ENCODE results near the gene STX3. TPM values are rescaled to one million over a fixed set of nuclear protein-coding genes. Genes with fewer than 3 reads are reported as not detected.

STX3 gene
- total and polyA plus RNA-seq, 2 of the 8 experiments (the other 6 are each of a cell fraction or from before 2014, with no cell fraction given): 50.5 to 56.1 TPM

DNA sequence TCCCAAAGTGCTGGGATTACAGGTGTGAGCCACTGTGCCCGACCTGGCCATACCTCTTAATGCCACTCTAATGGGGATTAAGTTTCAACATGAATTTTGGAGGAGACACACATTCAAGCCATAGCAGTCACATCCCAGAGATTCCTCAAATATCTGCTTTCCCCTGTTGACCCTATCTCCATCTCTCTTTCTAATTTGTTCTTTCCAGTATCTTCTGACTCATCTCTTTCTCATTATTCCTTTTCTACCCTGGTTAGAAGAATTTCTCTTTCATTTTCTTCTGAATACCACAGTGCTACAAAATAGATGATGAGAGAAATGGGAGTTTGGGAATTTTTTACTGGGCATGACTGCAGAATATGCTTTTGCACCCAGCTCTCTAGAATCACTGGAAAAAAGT, 46.6 kb upstream of the STX3 start:
- FAIRE-seq (no peak), DNase-seq (ENCODE audit: low read depth in 1 of 2, low spot score in 2 of 2) (no peak)
- POLR2A ChIA-PET (ENCODE audit: partially characterized antibody): no interaction called here

More for the DNA sequence above, 46.6 kb upstream of the STX3 start:
- CTCF ChIA-PET (ENCODE audit: partially characterized antibody): no interaction called here
- no peak overlapping the region for H2BK20ac ChIP-seq (ENCODE audit: low read length)
- WGBS, 2 experiments (ENCODE audit: extremely low coverage in 1 of 2, insufficient coverage in 1 of 2, insufficient read length in 1 of 2, insufficient replicate concordance in 2 of 2, low coverage in 1 of 2, low lambda C conversion rate in 2 of 2, missing lambda C conversion rate in 1 of 2): 67% methylated on average over 1 of the region's 1 CpG; no CpG with 5 or more reads in 1 of the 2 experiments
- no peak overlapping the region for H3K4ac ChIP-seq (replicated peaks; ENCODE audit: insufficient read length, low read depth, low read length)
- no peak overlapping the region for H4K91ac ChIP-seq (replicated peaks; ENCODE audit: insufficient read length, low read length)
- no peaks in the 10 kb centered on the region for H3K79me2 ChIP-seq (ENCODE audit: control insufficient read depth in 1 of 2, insufficient read depth in 2 of 2, low read length in 2 of 2)
- no peaks in the 10 kb centered on the region for H3K23me2 ChIP-seq (ENCODE audit: low read depth, low read length)
- H3K27me3 ChIP-seq (replicated peaks in 1 of 4; ENCODE audit: control insufficient read depth in 3 of 4, extremely low read depth in 1 of 4, insufficient read depth in 3 of 4, low read length in 3 of 4): no peaks in the 10 kb centered on the region
- H3K14ac ChIP-seq (ENCODE audit: insufficient read length): no peak overlapping the region
- no peaks in the 10 kb centered on the region for H3K4me1 ChIP-seq (replicated peaks in 1 of 4; ENCODE audit: control insufficient read depth in 3 of 4, insufficient read depth in 4 of 4, low read length in 3 of 4)
- no peak overlapping the region for H3K4me2 ChIP-seq (ENCODE audit: insufficient read depth in 1 of 2, low read depth in 2 of 2, low read length in 2 of 2)
- H3K23ac ChIP-seq (ENCODE audit: insufficient read length): no peak overlapping the region
- no peaks in the 10 kb centered on the region for H4K20me1 ChIP-seq (replicated peaks in 1 of 2; ENCODE audit: control insufficient read depth in 1 of 2, insufficient read depth in 2 of 2, low read length in 2 of 2)
- H3K27ac ChIP-seq (ENCODE audit: low read depth, low read length): no peak overlapping the region
- H2BK120ac ChIP-seq (replicated peaks; ENCODE audit: low read depth, low read length): no peak overlapping the region
- no peak overlapping the region for H2AFZ ChIP-seq (ENCODE audit: low read length)
- no peaks in the 10 kb centered on the region for H3K79me1 ChIP-seq (ENCODE audit: low read depth, low read length)
- no peaks in the 10 kb centered on the region for H3K9me3 ChIP-seq (ENCODE audit: insufficient read depth in 2 of 2, low read depth in 1 of 2, low read length in 1 of 2)
- no peak overlapping the region for H2BK15ac ChIP-seq (ENCODE audit: low read length)
- no peak overlapping the region for H3K56ac ChIP-seq (replicated peaks; ENCODE audit: insufficient read length, low read depth, low read length)
- no peak overlapping the region for H3K18ac ChIP-seq (ENCODE audit: extremely low read depth, low read length)
- TF ChIP-seq HDAC6 (IDR thresholded peaks at IDR 0.05; ENCODE audit: low read depth, low read length): no peak
- no peak overlapping the region for H3K4me3 ChIP-seq (ENCODE audit: extremely low read depth in 1 of 4, insufficient read depth in 2 of 4, low read depth in 3 of 4, low read length in 4 of 4)
- no peak overlapping the region for H3K9ac ChIP-seq (replicated peaks in 1 of 4; ENCODE audit: extremely low read depth in 1 of 4, low read depth in 3 of 4, low read length in 3 of 4)
- no peak overlapping the region for H2BK5ac ChIP-seq (ENCODE audit: low read depth, low read length)
- no peak overlapping the region for H4K8ac ChIP-seq (ENCODE audit: extremely low read depth, insufficient read depth, low read length)
- no peak overlapping the region for H4K5ac ChIP-seq (ENCODE audit: insufficient read length, low read depth, low read length)
- no peak overlapping the region for H2AK5ac ChIP-seq (ENCODE audit: low read depth, low read length)
- H2BK12ac ChIP-seq (ENCODE audit: low read depth, low read length): no peak overlapping the region
- no peaks in the 10 kb centered on the region for H3K36me3 ChIP-seq (ENCODE audit: control insufficient read depth in 2 of 4, insufficient read depth in 4 of 4, low read length in 3 of 4)

All from H1 (cell line).